Smooth muscle cell of the brain vasculature (primary cell): ENCODE results near the gene TIMP2.
A peak's percentile ranks its signal among the peaks of the same experiment; 100 is the strongest.
"Not testable (repeated sequence)": the region's sequence is repeated elsewhere in the genome, so short reads cannot be mapped to it uniquely, and the experiment has no call there.

Source experiments
- DNase-seq: peaks from one replicate; pipeline ENCODE4 v3.0.0-alpha.2; 2012; ENCODE audit warnings: low read depth, low spot score

The TIMP2 gene

DNA sequence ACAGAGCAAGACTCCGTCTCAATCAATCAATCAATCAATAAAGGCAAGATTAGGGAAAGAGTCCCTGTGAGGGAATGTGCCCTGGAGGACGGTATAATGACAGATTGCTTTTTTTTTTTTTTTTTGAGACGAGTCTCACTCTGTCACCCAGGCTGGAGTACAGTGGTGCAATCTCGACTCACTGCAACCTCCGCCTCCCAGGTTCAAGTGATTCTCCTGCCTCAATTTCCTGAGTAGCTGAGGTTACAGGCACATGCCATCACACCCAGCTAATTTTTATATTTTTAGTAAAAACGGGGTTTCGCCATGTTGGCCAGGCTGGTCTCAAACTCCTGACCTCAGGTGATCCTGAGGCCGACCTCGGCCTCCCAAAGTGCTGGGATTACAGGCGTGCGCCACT is 35.1 kb downstream of the TIMP2 start:
- DNase-seq, result not testable (repeated sequence)

DNA sequence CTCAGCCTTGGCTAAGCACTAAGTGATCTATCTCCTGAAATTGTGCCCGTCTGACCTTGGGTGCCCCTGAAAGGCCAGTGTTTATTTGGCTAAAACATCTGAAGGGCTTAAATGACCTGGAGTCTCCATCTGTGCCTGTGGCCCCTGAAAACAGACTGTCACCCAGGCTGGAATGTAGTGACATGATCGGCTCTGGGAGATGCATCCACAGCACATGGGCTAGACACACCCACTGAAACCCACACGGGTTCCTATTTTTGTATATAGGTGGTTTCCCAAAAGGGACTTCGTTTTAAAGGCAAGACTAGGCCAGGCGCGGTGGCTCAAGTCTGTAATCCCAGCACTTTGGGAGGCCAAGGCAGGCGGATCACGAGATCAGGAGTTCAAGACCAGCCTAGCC is 35.7 kb downstream of the TIMP2 start:
- no peak for DNase-seq

DNA sequence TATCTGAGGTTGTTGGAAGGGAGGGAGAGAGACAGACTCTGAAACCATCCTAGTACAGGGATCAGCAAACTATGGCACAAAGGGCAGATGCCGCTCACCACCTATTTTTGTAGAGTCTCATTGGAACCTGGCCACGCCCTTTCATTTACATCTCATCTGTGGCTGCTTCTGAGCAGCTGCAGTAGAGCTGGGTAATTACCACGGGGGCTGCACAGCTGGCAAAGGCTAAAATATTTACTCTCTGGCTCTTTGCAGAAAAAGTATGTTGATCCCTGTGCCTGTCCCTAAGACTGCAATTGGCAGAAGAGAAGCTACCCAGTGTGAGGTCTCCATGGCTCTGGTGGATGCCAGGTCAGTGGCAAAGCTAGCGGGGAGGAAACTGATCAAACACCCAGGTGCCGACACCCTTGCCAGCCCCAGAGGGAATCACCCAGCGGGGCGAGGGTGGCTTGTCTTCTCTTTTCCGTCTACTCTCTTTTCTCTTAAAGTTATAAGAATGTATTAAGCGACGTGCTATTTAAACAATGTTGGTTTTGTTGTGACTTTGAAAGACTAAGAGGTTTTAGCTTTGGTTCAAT is 36.2 kb downstream of the TIMP2 start:
- DNase-seq, result no peak

DNA sequence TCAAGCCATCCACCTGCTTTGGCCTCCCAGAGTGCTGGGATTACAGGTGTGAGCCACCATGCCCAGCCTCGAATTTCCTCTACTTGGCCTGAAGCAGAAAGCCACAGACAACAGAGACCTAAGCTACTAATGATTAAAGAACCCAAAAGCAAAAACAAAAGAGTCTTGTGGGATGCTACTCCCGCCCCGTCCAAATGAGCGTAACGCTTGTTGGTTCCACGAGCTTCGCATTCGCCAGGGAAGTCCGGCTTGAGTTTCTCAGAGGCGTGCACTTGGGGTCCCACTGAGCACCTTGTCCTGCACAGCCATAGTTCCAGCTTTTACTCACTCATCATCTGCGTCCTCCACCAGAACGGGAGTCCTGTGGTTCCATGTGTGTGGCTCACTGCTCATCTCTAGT is 38.2 kb downstream of the TIMP2 start:
- DNase-seq, result no peak

DNA sequence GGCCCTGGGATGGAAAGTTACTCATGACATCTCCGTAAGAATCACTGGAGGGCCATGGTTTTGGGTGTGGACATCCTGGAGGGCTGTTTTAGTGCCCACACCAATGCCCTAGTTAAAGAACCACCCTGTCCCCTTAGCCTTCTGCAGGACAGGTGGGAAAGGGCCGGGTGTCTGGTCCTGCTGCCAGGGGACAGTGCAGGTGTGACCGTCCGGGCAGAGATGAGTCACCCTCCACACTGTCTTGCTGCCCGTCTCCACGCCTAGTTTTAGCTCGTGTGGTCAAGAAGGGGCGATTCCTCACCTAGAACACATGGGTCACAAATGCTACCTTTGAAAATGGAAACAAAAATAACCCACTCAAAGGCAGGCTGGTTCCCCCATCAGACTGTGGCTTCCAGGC is 39.2 kb downstream of the TIMP2 start:
- DNase-seq, result no peak

DNA sequence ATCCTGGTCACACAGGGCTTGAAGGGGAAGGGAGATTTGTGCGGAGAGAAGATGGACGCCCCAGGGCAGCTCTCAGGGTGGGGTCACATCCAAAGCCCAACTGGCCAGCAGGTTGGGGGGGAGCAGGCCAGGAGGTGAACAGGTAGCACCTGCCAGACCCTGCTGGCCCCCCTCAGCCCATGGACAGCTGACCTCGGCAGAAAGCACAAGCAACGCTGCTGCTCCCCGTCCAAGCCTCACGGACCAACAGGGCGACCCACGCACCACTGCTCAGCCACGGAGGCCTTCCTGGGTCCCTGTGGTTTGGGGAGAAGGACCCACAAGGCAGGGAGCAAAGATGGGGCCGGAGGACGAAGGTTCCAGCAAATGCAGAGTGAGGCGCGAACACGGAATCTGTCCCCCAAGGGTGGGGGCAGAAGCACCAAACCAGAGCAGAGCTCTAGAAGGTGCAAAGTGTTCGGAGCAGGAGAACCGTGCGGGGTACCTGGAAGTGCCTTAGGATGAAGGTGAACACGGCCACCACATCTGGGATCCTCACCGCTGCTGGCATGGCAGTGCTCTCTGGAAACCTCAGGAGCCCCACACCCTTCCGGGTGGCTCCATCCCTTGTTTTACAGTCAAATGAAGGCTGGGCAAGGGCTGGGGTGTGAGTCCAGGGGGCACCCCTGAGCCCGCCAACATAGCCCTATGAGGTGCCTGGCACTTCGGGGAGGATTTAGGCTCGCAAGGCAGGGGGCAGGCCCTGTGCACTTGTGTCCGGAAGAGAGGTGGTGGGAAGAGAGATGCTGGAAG is 40.1 kb downstream of the TIMP2 start:
- no peak for DNase-seq

DNA sequence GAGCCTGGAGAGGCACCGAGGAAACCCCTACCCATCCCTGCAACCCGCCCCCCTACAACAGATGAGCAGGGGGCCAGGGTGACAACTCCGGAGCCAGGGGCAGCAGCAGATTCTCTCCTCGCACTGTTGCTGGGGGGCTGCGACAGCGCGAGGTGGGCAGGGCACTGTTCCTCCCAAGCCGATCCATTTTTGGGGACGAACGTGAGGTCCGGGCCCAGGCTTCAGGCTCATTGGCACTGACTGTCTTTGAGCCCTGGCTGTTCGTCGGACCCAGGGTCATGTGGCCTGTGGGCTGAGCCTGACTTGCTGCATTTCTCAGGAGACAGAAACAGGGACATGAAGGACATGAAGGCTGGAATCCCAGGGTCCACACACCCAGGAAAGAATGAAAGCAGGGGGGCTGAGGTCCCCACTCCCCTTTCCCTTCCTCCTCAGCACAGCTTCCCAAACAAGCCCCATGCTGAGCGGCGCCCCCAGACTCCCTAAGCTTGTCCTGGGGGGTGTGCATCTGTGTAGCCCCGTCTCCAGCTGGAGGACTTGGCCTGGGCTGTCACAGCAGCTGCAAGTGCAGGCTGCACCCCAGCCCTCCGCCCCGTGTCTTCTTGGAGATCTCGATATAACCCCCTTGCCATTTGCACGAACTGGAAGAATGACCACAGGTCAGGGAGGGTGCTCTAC is 40.9 kb downstream of the TIMP2 start:
- no peak for DNase-seq

DNA sequence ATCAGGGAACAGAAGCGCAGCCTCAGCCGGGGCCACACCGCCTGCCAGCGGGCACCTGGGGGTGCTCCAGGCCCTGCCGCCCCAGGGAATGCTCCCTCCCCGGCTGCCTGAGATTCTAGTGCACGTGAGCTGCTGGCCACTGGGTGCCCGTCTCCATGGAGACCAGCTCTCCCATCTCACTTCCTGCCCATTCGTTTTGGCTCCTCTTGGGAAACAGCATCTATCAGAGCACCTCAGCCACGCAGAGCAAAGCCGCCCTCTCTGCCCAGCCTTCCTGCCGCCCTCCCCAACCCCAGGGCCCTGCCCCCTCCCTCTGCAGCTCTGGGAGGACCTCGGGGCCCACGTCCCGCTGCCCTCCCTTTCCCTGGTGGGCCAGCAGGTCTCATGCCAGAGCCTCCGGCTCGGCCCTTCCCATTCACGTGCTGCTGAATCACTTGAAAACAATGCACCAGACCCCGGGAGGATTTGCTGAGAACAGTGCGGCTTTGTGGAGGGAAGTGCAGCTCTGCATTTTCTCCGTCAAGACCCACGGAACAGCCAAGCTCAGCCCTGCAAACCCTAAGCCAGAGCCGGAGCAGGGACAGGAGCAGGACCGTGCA is 41.6 kb downstream of the TIMP2 start:
- DNase-seq, result peak; percentile 85

DNA sequence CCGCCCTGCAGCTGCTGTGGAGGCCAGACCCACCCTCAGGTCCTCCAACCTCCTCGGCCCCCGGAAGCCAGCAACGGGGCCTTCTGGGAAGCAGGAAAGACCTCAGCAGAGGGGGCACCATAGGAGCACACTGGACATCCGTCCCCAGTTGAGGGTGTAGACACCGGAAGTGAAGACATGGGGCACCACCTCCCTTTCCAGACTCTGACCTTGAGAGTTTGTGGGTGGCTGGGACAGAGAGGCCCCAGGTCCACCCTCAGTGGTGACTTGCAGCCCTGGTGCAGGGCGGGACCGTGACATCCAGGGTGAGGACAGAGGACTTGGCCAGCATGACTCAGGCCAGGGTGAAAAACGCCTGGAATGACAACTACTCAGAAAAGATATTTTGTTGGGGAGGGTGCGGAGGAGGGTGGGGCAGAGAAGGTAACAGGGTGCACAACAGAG is 42.1 kb downstream of the TIMP2 start:
- DNase-seq, result no peak

DNA sequence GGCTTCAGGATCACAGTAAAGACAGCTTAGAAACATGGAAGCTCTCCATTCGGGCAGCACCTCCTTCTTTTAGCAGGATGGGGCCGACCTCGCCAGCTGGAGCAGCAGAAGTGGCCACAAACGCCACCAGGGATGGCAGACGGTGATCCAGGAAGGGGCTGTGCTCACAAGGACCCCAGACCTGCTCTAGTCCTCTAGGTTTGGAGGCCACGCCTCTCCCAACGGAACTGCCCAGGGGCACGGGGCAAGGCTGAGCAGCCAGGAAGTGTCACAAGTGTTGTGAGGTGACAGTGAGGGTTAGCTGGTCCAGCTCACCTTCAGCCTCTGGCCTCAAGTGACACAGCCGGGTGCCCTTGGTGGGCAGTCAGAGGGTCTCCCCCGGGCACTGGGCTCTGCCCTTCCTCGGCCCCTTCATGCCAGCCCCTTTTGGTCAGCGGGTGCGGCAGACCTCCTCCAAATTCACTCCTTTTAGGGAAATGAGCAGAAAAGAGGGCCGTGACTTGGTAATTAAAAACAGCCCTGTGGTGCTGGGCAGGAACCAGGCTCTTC is 42.6 kb downstream of the TIMP2 start:
- no peak for DNase-seq

DNA sequence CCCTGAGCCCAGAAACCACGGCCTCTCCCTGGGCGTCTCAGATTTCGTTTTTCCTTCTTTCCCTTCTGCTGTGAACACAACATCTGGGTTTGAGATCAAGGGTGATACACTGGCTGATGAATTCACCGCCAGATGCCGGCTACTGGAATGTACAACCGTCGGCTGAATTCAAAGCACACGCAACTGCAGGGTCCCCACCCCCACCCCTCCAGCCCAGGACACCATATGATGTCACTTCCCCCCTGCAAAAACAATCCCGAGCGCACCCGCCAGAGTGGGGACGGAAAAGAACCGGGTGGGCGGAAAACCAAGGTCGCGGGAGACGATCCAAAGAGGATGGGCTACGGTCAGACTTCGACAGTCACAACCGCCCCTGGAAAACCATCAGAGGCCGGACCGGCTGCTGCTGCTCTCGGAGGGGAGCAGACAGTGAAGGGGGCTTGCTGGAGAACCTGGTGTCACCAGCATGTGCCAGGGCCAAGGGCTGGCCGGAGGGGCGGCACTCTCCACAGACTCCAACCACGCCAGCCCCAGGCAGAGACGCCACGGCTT is 45.5 kb downstream of the TIMP2 start:
- DNase-seq, result peak; percentile 77

DNA sequence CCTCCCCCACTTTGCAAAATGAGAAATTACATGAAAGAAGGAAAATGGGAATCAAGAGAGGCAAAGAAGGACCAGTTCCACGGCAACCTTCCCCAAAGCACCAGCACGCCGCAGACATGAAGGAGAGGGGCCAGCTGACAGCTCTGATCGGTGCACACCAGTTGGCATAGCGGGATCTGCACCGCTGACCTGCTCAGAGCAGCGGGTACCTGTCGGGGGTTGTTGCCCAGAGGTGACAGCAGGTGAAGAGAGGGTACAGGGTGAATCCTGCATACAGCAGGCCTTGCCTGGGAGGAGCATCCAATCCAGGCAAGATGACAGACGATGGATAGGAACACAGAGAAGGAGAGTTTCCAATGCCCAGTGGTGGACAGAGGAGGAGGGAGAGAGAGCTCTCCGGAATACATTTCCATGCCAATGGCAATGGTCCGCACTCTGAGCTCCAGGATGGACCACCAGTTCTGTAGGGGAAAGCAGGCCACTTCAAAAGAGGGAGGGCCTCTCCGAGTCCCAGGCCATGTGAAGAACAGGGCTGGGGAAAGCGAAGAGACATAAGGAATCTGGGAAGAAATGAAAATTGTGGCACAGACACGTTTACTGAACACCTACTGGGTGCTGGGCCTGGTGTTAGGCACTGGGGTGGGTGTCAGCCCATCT is 46.2 kb downstream of the TIMP2 start:
- no peak for DNase-seq

DNA sequence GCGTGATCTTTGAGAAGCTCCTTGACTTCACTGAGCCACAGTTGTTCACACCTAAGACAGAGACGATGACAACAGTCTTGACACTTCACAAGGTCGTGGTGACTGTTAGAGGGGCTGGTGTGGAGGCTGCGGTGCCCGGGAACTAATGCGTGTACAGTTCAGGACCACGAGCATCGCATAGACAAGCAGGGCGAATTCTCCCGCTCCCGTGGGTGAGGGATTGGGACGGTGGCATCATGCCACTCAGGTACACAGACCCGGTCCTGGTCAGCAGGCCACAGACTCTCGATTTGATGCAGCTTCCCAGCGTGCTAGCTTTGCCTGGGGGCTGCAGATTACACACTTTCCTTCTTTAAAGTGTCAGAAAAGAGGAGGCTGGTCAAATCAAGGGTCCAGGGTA is 46.9 kb downstream of the TIMP2 start:
- no peak for DNase-seq

DNA sequence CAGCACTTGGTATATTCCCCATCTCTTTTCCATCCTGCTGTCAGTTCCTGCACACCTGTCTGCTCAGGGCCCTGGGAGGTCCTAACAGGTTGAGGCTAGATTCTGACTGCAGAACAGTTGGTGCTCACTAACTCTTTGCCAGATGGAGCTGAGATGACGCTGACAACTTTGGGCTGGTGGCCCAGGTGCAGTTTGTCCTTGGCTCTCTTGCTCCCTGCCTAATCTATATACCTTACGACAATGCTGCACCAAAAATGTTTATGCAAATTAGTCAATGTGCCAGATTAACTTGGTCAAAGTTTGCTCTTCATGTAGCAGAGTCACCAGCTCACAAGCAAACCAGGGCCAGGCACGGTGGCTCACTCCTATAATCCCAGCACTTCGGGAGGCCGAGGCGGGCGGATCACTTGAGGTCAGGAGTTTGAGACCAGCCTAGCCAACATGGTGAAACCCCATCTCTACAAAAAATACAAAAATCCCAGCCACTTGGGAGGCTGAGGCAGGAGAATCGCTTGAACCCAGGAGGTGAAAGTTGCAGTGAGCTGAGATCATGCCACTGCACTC is 48.2 kb downstream of the TIMP2 start:
- not testable (repeated sequence) for DNase-seq

DNA sequence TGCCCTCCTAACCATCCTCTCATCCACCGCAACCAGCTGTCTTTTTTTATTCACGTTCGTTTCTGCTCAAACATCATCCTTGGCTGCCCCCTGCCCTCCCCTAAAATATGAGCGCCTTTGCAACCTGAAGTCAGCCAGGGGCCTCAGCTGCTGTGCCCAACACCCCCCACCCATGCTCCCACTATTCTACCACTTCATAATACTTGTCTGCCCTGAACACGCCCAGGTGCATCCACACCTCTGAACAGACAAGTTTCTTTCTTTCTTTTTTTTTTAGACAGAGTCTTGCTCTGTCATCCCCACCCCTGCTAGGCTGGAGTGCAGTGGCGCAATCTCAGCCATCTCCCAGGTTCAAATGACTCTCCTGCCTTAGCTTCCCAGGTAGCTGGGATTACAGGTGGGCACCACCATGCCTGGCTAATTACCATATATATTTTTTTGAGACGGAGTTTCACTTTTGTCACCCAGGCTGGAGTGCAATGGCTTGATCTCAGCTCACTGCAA is 49.0 kb downstream of the TIMP2 start:
- no peak for DNase-seq

DNA sequence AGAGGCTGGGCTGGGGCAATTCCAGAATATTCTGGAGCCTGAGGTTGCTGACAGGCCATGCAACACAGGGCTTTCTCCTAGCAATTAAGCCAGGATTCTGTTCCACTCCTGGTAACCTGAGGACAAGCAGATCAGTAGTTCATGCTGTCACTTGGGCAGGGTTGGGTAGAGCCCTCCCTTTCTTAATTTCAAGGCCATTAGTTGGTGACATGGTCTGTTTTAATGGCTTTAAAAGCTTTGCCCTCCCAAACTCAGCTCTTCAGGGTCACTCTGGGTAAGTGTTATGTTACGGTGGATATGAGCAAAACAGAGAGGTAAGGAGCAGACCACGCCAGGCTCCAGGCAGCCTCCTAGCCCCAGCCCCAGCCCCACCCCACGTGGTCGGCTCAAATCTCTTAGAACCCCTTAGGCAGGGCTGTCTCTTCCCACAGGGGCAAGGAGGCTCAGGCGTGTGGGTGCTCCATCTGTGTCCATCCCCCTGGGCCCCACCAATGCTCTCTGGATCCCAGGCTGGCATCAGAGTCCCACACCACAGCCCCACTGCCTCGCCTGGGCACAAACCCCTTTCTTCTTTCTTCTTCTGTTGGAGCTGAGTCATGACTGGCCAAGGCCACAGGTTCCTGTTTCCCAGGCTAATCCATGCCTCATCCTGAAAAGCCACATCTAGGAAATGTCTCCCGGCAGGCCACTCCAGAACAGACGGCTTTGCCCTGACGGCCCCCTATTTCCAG is 49.7 kb downstream of the TIMP2 start:
- DNase-seq, result no peak

DNA sequence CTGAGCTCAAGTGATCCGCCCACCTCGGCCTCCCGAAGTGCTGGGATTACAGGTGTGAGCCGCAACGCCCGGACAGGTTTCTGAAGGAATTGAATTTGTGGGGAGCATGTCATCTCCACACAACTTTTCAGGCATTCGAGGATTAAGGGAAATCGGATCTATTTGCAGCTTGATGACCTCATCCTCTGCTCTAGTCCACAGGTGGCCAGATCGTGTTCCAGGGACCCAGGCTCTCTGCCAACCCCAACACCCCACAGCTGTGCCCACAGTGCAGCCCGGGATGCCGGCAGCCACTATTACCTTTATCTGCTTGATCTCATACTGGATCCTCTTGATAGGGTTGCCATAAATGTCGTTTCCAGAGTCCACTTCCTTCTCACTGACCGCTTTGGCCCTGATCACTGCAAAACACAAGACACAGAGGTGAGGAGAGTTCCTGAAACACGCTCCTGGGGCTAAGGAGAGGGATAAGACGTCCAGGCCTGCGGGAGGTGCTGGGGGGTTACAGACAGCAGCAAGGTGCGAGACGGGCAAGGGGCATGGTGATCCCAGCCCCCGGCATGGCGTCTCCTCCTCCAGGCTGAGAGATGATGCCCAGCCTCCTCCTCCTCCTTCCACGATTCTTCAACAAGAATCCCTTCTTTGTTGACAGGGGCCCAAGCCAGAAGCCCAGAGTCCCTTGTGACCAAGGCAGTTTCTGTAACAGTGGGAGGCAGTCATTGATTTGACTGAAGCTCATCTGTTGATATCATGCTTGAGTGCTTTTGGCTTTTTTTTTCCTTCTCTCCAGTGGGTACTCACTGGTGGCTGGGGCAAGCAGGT is 51.5 kb downstream of the TIMP2 start:
- DNase-seq, result peak; percentile 72

DNA sequence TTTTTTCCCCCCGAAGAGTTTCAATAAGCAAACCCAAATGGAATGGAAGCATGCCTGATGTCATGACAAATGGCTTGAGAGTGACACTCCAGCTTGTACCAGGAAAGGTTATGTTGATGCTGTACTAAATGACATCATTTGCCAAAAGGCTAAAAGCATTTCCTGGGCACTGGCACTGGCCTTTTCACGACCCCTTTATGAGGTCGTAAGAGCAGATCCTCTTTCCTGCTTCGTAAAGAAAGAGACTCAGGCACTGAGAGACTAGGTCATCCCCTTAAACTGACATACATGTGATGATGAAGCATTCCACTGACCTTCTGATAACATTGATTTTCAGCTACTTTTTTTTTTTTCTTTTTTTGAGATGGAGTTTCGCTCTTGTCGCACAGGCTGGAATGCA is 52.7 kb downstream of the TIMP2 start:
- no peak for DNase-seq

DNA sequence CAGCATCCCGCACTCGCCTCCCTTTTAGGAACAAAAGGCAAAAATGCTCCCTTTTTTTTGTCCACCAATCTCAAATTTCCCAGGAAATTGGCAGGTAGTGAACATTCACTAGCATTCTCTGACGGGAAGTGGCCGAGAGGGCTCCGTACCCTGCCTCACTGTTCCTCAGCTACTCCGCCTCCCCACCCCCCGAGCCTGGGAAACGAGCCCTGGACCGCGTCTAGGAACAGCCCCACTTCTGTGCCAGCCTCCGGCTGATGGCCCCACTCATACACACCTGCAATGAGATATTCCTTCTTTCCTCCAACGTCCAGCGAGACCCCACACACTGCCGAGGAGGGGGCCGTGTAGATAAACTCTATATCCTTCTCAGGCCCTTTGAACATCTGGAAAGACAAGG is 54.6 kb downstream of the TIMP2 start:
- DNase-seq, result no peak
